GM12878 (cell line): Measurements from ENCODE around the gene CARD9. TPM values are rescaled to one million over a fixed set of nuclear protein-coding genes. Genes with fewer than 3 reads are reported as not detected.

Experiments used
- ATAC-seq: fragments of 200-7000 bp; cut with Tn5 transposase; 3 replicates; pipeline ENCODE4 v1.9.1; 2020; ENCODE audit warnings: mild to moderate bottlenecking, moderate library complexity
- BruUV-seq: library from RNA; stranded (reverse); fragments of 400-500 nt; replicated peaks from 2 replicates; lab custom pipeline; 2021; lab: Mats Ljungman, UMichigan
- CTCF ChIA-PET: fragments of 300-600 bp; sonication (Branson Sonifier 250); formaldehyde crosslinking; extraction: SDS; loops from one replicate; lab custom pipeline; 2021; ENCODE audit warnings: inconsistent platforms; lab: Yijun Ruan, JAX
- POLR2A ChIA-PET: fragments of 350-600 bp; formaldehyde crosslinking; extraction: SDS; loops from one replicate; lab custom pipeline; 2021; ENCODE audit warnings: inconsistent platforms; lab: Charles Lee
- RAD21 ChIA-PET: fragments of 300-600 bp; sonication (Branson Sonifier 250); formaldehyde crosslinking; loops from one replicate; lab custom pipeline; 2023; ENCODE audit warnings: antibody characterized with exemption; ENCODE audit not compliant: unreplicated experiment; lab: Charles Lee
- SMC1A ChIA-PET: fragments of 300-600 bp; sonication (Branson Sonifier 250); formaldehyde crosslinking; loops from one replicate; lab custom pipeline; 2023; ENCODE audit not compliant: unreplicated experiment, uncharacterized antibody; lab: Charles Lee
- DNase-seq: peaks from one replicate; pipeline ENCODE4 v3.0.0-alpha.2; 2011; ENCODE audit warnings: low read depth, low spot score
- FAIRE-seq: peaks from 3 replicates; lab custom pipeline; 2011; peaks lifted over from hg19 to GRCh38; lab: Jason Lieb, UNC
- H2AFZ ChIP-seq: 2 replicates; pipeline ENCODE4 v1.6.0; 2011; ENCODE audit warnings: low read depth, low read length, control low read depth; ENCODE audit not compliant: control insufficient read depth
- H3K27ac ChIP-seq: 2 replicates; pipeline ENCODE4 v1.5.1; 2011; ENCODE audit warnings: control low read depth; ENCODE audit not compliant: control insufficient read depth, insufficient read depth
- H3K27me3 ChIP-seq, 2 experiments: replicated peaks in 1 of 2; 2 replicates each; pipeline versions ENCODE4 v1.6.0 to v1.6.1; 2011; ENCODE audit warnings: low read length in 1 of 2; ENCODE audit not compliant: control insufficient read depth in 2 of 2, insufficient read depth in 2 of 2
- H3K36me3 ChIP-seq, 2 experiments: 2 replicates each; pipeline ENCODE4 v1.5.1; 2011; ENCODE audit warnings: low read length in 1 of 2; ENCODE audit not compliant: control insufficient read depth in 2 of 2, insufficient read depth in 2 of 2
- H3K4me1 ChIP-seq: 2 replicates; pipeline ENCODE4 v1.6.1; 2011; ENCODE audit warnings: mild to moderate bottlenecking, low read length, moderate library complexity, mixed read lengths; ENCODE audit not compliant: control insufficient read depth, insufficient read depth
- H3K4me2 ChIP-seq: 2 replicates; pipeline ENCODE4 v1.6.0; 2011; ENCODE audit warnings: control low read depth; ENCODE audit not compliant: control insufficient read depth, insufficient read depth
- H3K4me3 ChIP-seq: fragments of 200-600 bp; sonication (generic); 2 replicates; pipeline ENCODE4 v1.5.1; 2016
- H3K79me2 ChIP-seq: 2 replicates; pipeline ENCODE4 v1.6.0; 2011; ENCODE audit warnings: low read length; ENCODE audit not compliant: control insufficient read depth, insufficient read depth
- H3K9ac ChIP-seq: 2 replicates; pipeline ENCODE4 v1.8.0; 2011; ENCODE audit warnings: low read length, control low read depth, mixed read lengths; ENCODE audit not compliant: control insufficient read depth, insufficient read depth
- H3K9me3 ChIP-seq: replicated peaks from 3 replicates; pipeline ENCODE4 v1.5.1; 2011; ENCODE audit warnings: mild to moderate bottlenecking, low read length; ENCODE audit not compliant: control insufficient read depth, insufficient read depth
- H4K20me1 ChIP-seq: 2 replicates; pipeline ENCODE4 v1.6.0; 2011; ENCODE audit not compliant: control insufficient read depth, insufficient read depth
- DPF2 ChIP-seq: fragments of 450-650 bp; IDR thresholded peaks from 2 replicates; pipeline ENCODE4 v1.6.1; 2017; ENCODE audit warnings: mild to moderate bottlenecking
- EGR1 ChIP-seq, 2 experiments: IDR thresholded peaks; 1 replicate in 1 of 2; 2 replicates in 1 of 2; pipeline ENCODE4 v1.6.1; 2011 to 2012; ENCODE audit warnings: low read depth in 2 of 2, low read length in 2 of 2, borderline replicate concordance in 1 of 2, mild to moderate bottlenecking in 1 of 2, moderate library complexity in 1 of 2
- FOS ChIP-seq: IDR thresholded peaks from 3 replicates; pipeline ENCODE4 v1.6.1; 2011; ENCODE audit warnings: borderline replicate concordance; ENCODE audit not compliant: insufficient read length; ENCODE audit errors: extremely low read depth
- MTA2 ChIP-seq: fragments of 450-650 bp; IDR thresholded peaks from 2 replicates; pipeline ENCODE4 v1.6.1; 2016; ENCODE audit warnings: low read depth, mild to moderate bottlenecking, moderate library complexity
- STAT1 ChIP-seq: fragments of 450-650 bp; conservative IDR thresholded peaks from 2 replicates; pipeline ENCODE4 v1.6.1; 2014; ENCODE audit warnings: antibody characterized with exemption, mild to moderate bottlenecking
- WGBS: methylation state at CpG from one replicate; pipeline ENCODE4 v1.1.6; 2016; ENCODE audit warnings: low lambda C conversion rate; ENCODE audit not compliant: insufficient replicate concordance, insufficient coverage; ENCODE audit errors: missing lambda C conversion rate; 5-methylcytosine and 5-hydroxymethylcytosine counted together
- in situ Hi-C: fragments of 300-500 bp; cut with MboI; formaldehyde crosslinking; loops from 9 replicates; pipeline ENCODE4 v1.14.3; 2018; ENCODE audit warnings: mixed read lengths
- intact Hi-C: fragments of 100-400 bp; cut with micrococcal nuclease; formaldehyde crosslinking; loops from one replicate; pipeline ENCODE4 v1.14.2; 2022; ENCODE audit not compliant: unreplicated experiment
- polyA plus RNA-seq, 11 experiments: library from polyadenylated mRNA; depleted of rRNA in 4 of 11; unstranded in 6 of 11; stranded (reverse) in 5 of 11; fragments of >200 nt; fragmentation: Nextera tagmentation in 4 of 11; fragmentation: Illumina TruSeq in 1 of 11; extraction: Ambion mirVana in 4 of 11; extraction: Trizol in 1 of 11; gene quantifications; 1 replicate in 1 of 11; 2 replicates in 10 of 11; pipeline versions ENCODE4 v1.2.1 to v1.2.3, GENCODE V29; 2011 to 2016; ENCODE audit warnings: inconsistent platforms in 2 of 11, missing spikeins in 2 of 11, low read depth in 1 of 11
- total RNA-seq, 4 experiments: library from RNA; depleted of rRNA in 3 of 4; stranded (reverse); fragments of >200 nt in 3 of 4; fragmentation: Illumina TruSeq in 1 of 4; extraction: Trizol in 1 of 4; gene quantifications; 2 replicates each; pipeline versions ENCODE4 v1.2.1 to v1.2.3, GENCODE V29; 2013 to 2021
- TF ChIP-seq, protein P1 (sequence below): fragments of 450-650 bp; IDR thresholded peaks from 2 replicates; pipeline ENCODE4 v1.6.1; 2016; ENCODE audit warnings: mild to moderate bottlenecking, moderate library complexity, borderline replicate concordance
- TF ChIP-seq, protein P2 (sequence below): fragments of 450-650 bp; IDR thresholded peaks from 2 replicates; pipeline ENCODE4 v1.6.1; 2016; ENCODE audit warnings: mild to moderate bottlenecking
- TF ChIP-seq, protein P3 (sequence below): fragments of 450-650 bp; IDR thresholded peaks from 2 replicates; pipeline ENCODE4 v1.6.1; 2017; ENCODE audit warnings: antibody characterized with exemption, mild to moderate bottlenecking, moderate library complexity

The CARD9 gene
- total and polyA plus RNA-seq, 10 of the 15 experiments (the other 5 are each of a cell fraction or from before 2014, with no cell fraction given), result 0.11 to 4.9 (median 1.8) TPM; not detected in 1

DNA sequence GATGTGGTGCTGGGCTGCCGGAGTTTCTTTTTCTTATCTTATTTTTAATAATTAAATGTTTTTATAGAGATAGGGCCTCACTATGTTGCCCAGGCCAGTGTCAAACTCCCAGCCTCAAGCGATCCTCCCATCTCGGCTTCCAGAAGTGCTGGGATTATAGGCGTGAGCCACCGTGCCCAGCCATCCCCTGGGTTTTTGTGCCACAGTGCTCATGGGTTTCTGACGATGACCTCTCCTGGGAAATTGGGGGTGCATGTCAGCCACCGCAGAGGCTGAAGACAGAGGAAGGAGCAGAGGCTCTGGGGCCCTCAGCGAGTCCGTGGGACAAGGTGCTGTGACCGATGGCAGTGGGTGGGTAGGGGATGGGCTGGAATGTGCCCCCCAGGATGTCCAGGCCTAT lies 31.7 kb downstream of the CARD9 start (continued):
- TF ChIP-seq, protein P1, sequence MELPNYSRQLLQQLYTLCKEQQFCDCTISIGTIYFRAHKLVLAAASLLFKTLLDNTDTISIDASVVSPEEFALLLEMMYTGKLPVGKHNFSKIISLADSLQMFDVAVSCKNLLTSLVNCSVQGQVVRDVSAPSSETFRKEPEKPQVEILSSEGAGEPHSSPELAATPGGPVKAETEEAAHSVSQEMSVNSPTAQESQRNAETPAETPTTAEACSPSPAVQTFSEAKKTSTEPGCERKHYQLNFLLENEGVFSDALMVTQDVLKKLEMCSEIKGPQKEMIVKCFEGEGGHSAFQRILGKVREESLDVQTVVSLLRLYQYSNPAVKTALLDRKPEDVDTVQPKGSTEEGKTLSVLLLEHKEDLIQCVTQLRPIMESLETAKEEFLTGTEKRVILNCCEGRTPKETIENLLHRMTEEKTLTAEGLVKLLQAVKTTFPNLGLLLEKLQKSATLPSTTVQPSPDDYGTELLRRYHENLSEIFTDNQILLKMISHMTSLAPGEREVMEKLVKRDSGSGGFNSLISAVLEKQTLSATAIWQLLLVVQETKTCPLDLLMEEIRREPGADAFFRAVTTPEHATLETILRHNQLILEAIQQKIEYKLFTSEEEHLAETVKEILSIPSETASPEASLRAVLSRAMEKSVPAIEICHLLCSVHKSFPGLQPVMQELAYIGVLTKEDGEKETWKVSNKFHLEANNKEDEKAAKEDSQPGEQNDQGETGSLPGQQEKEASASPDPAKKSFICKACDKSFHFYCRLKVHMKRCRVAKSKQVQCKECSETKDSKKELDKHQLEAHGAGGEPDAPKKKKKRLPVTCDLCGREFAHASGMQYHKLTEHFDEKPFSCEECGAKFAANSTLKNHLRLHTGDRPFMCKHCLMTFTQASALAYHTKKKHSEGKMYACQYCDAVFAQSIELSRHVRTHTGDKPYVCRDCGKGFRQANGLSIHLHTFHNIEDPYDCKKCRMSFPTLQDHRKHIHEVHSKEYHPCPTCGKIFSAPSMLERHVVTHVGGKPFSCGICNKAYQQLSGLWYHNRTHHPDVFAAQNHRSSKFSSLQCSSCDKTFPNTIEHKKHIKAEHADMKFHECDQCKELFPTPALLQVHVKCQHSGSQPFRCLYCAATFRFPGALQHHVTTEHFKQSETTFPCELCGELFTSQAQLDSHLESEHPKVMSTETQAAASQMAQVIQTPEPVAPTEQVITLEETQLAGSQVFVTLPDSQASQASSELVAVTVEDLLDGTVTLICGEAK, result no peak
- TF ChIP-seq EGR1 (IDR thresholded peaks at IDR 0.05; ENCODE audit: borderline replicate concordance in 1 of 2, low read depth in 2 of 2, low read length in 2 of 2), result no peak
- TF ChIP-seq, protein P2, sequence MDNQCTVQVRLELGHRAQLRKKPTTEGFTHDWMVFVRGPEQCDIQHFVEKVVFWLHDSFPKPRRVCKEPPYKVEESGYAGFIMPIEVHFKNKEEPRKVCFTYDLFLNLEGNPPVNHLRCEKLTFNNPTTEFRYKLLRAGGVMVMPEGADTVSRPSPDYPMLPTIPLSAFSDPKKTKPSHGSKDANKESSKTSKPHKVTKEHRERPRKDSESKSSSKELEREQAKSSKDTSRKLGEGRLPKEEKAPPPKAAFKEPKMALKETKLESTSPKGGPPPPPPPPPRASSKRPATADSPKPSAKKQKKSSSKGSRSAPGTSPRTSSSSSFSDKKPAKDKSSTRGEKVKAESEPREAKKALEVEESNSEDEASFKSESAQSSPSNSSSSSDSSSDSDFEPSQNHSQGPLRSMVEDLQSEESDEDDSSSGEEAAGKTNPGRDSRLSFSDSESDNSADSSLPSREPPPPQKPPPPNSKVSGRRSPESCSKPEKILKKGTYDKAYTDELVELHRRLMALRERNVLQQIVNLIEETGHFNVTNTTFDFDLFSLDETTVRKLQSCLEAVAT, result no peak

DNA sequence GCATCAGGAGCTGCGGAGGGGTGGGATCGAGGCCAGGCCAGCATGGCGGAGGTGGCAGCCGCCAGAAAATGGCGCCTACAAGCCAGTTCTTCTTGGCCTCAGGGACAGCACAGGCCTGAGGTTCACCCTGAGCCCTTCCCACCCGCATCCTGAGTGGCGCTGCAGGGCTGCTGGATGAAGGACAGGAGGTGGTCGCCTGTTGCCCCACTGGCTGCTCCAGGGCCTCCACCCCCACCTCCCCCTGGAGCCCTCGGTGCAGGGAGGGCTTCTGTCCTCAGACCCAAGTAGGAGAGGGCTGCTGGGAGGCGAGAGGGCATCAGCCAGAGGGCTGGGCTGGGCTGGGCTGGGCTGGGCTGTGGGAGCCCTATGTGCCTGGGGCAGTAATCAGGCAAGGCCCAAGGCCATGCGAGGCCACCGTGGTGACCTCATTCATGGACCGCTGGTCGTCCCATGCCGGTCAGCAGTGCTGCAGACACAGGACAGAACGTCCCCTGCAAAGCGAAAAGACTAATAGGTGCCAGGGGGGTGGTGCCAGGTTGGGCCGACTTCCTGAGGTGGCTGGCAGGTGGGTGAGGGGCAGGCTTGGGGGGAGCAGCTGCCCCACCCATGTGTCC lies 32.3 kb downstream of the CARD9 start:
- no peak for DNase-seq
- SMC1A ChIA-PET, result no interaction called here
- H3K9me3 ChIP-seq, result no peaks in the 10 kb centered on the region
- H3K9ac ChIP-seq, result no peak overlapping the region
- no peaks in the 10 kb centered on the region for H3K79me2 ChIP-seq
- no peak for ATAC-seq
- RAD21 ChIA-PET, result interaction anchor here (0.6 kb wide), 1 partner anchor 63 kb away, joined by 4 read pairs; no protein-coding TSS in a partner anchor
- no peaks in the 10 kb centered on the region for H3K27me3 ChIP-seq
- TF ChIP-seq DPF2 (no peak), FOS (no peak), STAT1 (no peak), MTA2 (no peak)
- TF ChIP-seq, protein P3, sequence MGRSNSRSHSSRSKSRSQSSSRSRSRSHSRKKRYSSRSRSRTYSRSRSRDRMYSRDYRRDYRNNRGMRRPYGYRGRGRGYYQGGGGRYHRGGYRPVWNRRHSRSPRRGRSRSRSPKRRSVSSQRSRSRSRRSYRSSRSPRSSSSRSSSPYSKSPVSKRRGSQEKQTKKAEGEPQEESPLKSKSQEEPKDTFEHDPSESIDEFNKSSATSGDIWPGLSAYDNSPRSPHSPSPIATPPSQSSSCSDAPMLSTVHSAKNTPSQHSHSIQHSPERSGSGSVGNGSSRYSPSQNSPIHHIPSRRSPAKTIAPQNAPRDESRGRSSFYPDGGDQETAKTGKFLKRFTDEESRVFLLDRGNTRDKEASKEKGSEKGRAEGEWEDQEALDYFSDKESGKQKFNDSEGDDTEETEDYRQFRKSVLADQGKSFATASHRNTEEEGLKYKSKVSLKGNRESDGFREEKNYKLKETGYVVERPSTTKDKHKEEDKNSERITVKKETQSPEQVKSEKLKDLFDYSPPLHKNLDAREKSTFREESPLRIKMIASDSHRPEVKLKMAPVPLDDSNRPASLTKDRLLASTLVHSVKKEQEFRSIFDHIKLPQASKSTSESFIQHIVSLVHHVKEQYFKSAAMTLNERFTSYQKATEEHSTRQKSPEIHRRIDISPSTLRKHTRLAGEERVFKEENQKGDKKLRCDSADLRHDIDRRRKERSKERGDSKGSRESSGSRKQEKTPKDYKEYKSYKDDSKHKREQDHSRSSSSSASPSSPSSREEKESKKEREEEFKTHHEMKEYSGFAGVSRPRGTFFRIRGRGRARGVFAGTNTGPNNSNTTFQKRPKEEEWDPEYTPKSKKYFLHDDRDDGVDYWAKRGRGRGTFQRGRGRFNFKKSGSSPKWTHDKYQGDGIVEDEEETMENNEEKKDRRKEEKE, result no peak
- no peaks in the 10 kb centered on the region for H3K36me3 ChIP-seq
- no peak overlapping the region for H3K4me2 ChIP-seq
- H3K4me1 ChIP-seq, result no peaks in the 10 kb centered on the region
- in situ Hi-C loops, result no loop called here
- intact Hi-C loops, result no loop called here
- 24% methylated on average over 18 of the region's 18 CpGs for WGBS
- H2AFZ ChIP-seq, result no peak overlapping the region
- no peaks in the 10 kb centered on the region for H4K20me1 ChIP-seq
- CTCF ChIA-PET, result no interaction called here
- FAIRE-seq, result no peak
- H3K4me3 ChIP-seq, result no peak overlapping the region
- no TSS peak for BruUV-seq
- POLR2A ChIA-PET, result no interaction called here
- H3K27ac ChIP-seq, result no peak overlapping the region
